Measurements from ENCODE around the gene TGFBR1.

TGFBR1 gene

GRCh38 chr9:99109522-99109921, 4.6 kb downstream of the TGFBR1 start:
- peak; percentile 97 for DNase-seq

- no peak for DNase-seq
Observed at GRCh38 chr9:99112750-99113413, 8.0 kb downstream of the TGFBR1 start.

- no peak for DNase-seq
Observed at GRCh38 chr9:99113414-99114048, 8.6 kb downstream of the TGFBR1 start.

GRCh38 chr9:99114049-99114440, 9.1 kb downstream of the TGFBR1 start:
- no peak for DNase-seq

- DNase-seq: no peak
Observed at GRCh38 chr9:99114846-99115500, 10.1 kb downstream of the TGFBR1 start.

GRCh38 chr9:99116003-99116411, 11.1 kb downstream of the TGFBR1 start:
- DNase-seq: no peak

- peak; percentile 68 for DNase-seq
Observed at GRCh38 chr9:99118782-99119466, 14.0 kb downstream of the TGFBR1 start.

GRCh38 chr9:99119976-99120655, 15.2 kb downstream of the TGFBR1 start:
- DNase-seq: no peak

- peak; percentile 37 for DNase-seq
Observed at GRCh38 chr9:99121604-99122003, 16.7 kb downstream of the TGFBR1 start.

GRCh38 chr9:99124534-99125255, 19.8 kb downstream of the TGFBR1 start:
- DNase-seq: no peak

GRCh38 chr9:99125446-99125845, 20.5 kb downstream of the TGFBR1 start:
- no peak for DNase-seq

GRCh38 chr9:99126312-99126711, 21.4 kb downstream of the TGFBR1 start:
- DNase-seq: no peak

GRCh38 chr9:99127356-99128132, 22.6 kb downstream of the TGFBR1 start:
- DNase-seq: no peak

- no peak for DNase-seq
Observed at GRCh38 chr9:99128133-99128406, 23.2 kb downstream of the TGFBR1 start.

GRCh38 chr9:99129091-99129490, 24.2 kb downstream of the TGFBR1 start:
- DNase-seq: no peak

- DNase-seq: no peak
Observed at GRCh38 chr9:99130069-99130468, 25.2 kb downstream of the TGFBR1 start.

GRCh38 chr9:99133145-99133544, 28.2 kb downstream of the TGFBR1 start:
- no peak for DNase-seq

GRCh38 chr9:99134893-99135341, 30.0 kb downstream of the TGFBR1 start:
- no peak for DNase-seq

- DNase-seq: no peak
Observed at GRCh38 chr9:99135456-99135855, 30.5 kb downstream of the TGFBR1 start.

- peak; percentile 83 for DNase-seq
Observed at GRCh38 chr9:99137225-99137624, 32.3 kb downstream of the TGFBR1 start.

GRCh38 chr9:99137891-99138290, 33.0 kb downstream of the TGFBR1 start:
- DNase-seq: no peak
